ENCODE results near the gene SLC25A39. TPM values are rescaled to one million over a fixed set of nuclear protein-coding genes. Genes with fewer than 3 reads are reported as not detected.
A peak's percentile ranks its signal among the peaks of the same experiment; 100 is the strongest.

SLC25A39 gene
- total RNA-seq, 1 donor from 2014 or later: 146 TPM

DNA sequence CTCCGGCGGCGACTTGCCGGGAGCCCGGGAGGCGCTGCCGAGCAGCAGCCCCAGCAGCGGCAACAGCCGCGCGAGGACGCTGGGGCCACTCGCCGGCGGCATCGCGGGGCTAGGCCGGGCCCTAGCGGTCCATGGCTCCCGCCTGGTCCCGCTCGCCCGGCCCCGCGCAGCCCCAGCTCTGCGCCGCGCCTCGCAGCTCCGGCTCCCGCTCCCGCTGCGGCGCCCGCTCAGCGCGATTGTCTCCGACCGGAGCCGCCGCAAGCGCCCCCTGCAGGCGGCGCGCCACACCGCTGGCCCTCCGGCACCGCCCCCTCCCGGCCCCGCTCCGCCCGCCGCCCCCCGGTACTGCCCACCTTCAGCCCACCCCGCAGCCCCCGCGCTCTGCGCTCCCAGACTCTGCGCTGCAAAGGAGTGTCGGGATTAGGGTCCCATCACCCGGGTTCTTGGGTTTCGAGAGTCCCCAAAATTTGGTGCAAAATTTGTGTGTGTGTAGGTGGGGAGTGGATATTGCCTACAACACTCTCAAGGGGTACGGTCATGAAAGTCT, 39.1 kb upstream of the SLC25A39 start, which contains the start of gene FAM171A2:
FAM171A2 (minus strand) TSS at position 241 of the 547 bp plus-strand sequence; CDS start at position 102, 139 bp downstream.
- H3K36me3 ChIP-seq (ENCODE audit: control insufficient read depth, insufficient read depth, low read length): no peaks in the 10 kb centered on the region
- no peak for DNase-seq (ENCODE audit: low read depth)
- peaks cover 8% of the 10 kb centered on the region for H3K27me3 ChIP-seq (ENCODE audit: control insufficient read depth, insufficient read depth, low read length)
- H3K4me3 ChIP-seq (ENCODE audit: low read depth, low read length): peak within 1 kb of the TSS; percentile 76
- TF ChIP-seq, protein P1, sequence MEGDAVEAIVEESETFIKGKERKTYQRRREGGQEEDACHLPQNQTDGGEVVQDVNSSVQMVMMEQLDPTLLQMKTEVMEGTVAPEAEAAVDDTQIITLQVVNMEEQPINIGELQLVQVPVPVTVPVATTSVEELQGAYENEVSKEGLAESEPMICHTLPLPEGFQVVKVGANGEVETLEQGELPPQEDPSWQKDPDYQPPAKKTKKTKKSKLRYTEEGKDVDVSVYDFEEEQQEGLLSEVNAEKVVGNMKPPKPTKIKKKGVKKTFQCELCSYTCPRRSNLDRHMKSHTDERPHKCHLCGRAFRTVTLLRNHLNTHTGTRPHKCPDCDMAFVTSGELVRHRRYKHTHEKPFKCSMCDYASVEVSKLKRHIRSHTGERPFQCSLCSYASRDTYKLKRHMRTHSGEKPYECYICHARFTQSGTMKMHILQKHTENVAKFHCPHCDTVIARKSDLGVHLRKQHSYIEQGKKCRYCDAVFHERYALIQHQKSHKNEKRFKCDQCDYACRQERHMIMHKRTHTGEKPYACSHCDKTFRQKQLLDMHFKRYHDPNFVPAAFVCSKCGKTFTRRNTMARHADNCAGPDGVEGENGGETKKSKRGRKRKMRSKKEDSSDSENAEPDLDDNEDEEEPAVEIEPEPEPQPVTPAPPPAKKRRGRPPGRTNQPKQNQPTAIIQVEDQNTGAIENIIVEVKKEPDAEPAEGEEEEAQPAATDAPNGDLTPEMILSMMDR (IDR thresholded peaks at IDR 0.05; ENCODE audit: insufficient read depth, low read length, poor library complexity, severe bottlenecking): peak; percentile 6

DNA sequence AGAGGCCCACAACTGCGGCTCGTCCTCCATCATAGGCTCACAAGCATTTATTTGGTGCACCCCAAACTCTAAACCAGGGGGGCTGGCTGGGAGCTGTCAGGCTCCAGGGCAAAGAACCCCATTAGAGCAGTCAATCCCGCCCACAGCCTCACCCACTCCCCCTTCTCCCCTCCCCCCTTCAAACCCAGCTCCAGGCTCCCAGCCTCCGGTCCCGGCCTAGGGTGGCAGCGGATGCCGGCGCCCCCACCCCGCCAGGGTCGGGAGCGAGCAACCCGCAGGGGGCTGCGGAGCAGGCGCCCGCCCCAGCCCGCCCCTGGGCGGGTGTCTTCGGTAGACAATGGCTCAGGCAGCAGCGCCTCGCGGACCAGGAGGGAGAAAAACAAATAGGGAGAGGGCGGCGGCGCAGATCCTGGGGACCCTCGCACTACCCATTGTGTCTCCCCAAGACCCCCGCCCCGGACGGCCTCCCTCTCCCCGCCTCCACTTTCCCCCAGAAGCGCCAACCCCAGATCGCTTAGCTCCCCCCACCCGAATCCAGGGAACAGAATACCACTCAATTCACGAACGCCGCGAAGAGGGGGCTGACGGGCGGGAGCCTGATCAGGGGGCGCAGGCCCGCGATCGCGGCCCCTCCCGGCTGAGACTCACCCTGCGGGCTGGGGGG, 38.5 kb upstream of the SLC25A39 start:
- DNase-seq (ENCODE audit: low read depth): no peak
- Histone ChIP-seq H3K36me3 (ENCODE audit: control insufficient read depth, insufficient read depth, low read length) (no peaks in the 10 kb centered on the region), H3K4me3 (ENCODE audit: low read depth, low read length) (peak overlapping the region; percentile 76), H3K27me3 (ENCODE audit: control insufficient read depth, insufficient read depth, low read length) (peaks cover 8% of the 10 kb centered on the region)
- TF ChIP-seq, protein P1 (IDR thresholded peaks at IDR 0.05; ENCODE audit: insufficient read depth, low read length, poor library complexity, severe bottlenecking): no peak

DNA sequence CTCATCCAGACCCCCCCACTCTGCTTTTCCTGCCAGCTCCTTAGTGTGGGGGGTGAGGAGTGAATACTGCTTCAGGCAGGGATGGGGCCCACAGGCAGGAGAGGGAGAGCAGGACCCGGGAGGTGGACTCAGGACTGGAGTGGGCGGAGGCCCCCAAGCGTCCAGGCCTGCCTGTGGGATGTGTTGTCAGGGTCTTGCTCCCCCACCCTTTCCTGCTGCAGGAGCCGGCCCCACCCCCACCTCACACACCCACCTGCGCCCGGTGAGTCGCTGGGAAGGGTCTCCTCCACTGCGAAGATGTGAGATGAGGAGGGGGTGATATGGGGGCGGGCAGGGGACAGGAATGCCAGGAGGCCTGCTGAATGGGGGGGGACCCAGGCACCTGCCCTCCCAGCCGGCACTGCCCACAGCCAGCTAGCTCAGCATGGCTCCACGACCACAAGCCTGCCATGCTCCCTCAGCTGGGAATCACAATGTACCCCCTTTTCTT, 37.9 kb upstream of the SLC25A39 start:
- TF ChIP-seq, protein P1 (IDR thresholded peaks at IDR 0.05; ENCODE audit: insufficient read depth, low read length, poor library complexity, severe bottlenecking): no peak
- peaks cover 8% of the 10 kb centered on the region for H3K27me3 ChIP-seq (ENCODE audit: control insufficient read depth, insufficient read depth, low read length)
- H3K4me3 ChIP-seq (ENCODE audit: low read depth, low read length): peak overlapping the region; percentile 76
- H3K36me3 ChIP-seq (ENCODE audit: control insufficient read depth, insufficient read depth, low read length): no peaks in the 10 kb centered on the region
- DNase-seq (ENCODE audit: low read depth): no peak

DNA sequence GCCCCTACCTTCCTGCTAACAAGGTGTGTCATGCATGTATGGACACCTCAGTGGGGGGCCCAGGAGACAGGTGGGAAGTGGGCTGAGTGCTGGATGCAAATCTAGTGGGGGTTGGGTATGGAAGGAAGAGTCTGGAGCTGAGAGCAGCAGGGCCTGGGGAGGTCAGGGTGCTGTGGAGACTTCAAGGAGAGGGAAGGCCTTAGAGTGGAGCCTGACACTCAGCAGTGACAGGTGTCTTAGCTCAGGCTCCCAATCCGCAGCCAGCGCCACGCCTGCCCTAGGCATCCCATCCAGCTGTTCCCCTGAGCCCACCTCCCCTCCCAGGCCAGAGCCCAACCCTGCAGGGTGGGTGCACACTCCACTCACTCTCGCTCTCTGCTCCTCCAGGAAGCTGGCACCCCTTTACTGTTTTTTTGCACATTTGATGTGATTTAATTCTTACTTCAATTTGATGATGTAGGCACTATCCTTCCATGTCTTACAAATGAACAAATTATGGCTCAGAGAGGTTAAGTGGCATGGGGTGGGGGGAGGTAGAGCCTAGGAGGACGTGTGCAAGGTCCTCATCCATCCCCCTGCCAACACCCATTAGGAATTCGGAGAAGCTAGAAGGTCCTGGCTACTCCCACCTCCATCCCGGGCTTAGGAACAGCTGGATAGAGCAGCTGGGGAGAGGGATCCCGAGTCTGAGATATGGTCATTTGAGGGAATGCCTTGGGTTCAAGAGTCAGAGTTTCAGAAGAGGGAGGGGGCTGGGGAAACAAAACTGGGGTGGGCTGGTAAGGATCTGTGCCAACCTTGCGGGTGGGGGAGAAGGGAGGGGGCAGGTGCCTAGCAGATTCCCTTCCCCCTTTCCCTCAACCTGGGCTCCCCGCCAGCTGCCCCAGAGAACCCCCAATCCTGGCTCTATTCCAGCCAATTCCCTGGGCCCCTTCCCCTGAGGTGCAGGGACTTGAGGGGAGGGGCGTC, 37.0 kb upstream of the SLC25A39 start:
- no peak for DNase-seq (ENCODE audit: low read depth)
- no peaks in the 10 kb centered on the region for H3K36me3 ChIP-seq (ENCODE audit: control insufficient read depth, insufficient read depth, low read length)
- TF ChIP-seq, protein P1 (IDR thresholded peaks at IDR 0.05; ENCODE audit: insufficient read depth, low read length, poor library complexity, severe bottlenecking): no peak
- peaks cover 8% of the 10 kb centered on the region for H3K27me3 ChIP-seq (ENCODE audit: control insufficient read depth, insufficient read depth, low read length)
- no peak overlapping the region for H3K4me3 ChIP-seq (ENCODE audit: low read depth, low read length)

DNA sequence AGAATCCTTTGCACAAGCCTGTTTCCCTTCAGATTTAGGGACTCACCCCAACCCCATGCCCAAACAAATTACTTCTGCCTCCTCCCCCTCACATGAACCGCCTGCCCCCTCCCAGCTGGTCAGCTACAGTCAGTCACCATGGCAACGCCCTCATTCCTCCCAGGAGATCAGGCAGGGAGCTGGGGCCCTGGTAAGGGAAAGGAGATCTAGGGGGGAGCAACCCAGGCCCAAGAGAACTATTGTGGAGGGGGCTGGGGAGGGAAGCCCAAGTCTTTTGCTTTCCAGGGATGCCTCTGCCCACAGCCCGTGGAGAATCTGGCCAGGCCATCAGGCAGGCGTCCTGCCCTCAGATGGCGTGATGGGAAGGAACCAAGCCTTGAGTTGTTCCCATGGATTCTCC, 36.2 kb upstream of the SLC25A39 start:
- peaks cover 2% of the 10 kb centered on the region for H3K27me3 ChIP-seq (ENCODE audit: control insufficient read depth, insufficient read depth, low read length)
- H3K4me3 ChIP-seq (ENCODE audit: low read depth, low read length): no peak overlapping the region
- no peak for DNase-seq (ENCODE audit: low read depth)
- TF ChIP-seq, protein P1 (IDR thresholded peaks at IDR 0.05; ENCODE audit: insufficient read depth, low read length, poor library complexity, severe bottlenecking): no peak
- H3K36me3 ChIP-seq (ENCODE audit: control insufficient read depth, insufficient read depth, low read length): no peaks in the 10 kb centered on the region
